ENCODE measurements around the gene USP24.

DNA sequence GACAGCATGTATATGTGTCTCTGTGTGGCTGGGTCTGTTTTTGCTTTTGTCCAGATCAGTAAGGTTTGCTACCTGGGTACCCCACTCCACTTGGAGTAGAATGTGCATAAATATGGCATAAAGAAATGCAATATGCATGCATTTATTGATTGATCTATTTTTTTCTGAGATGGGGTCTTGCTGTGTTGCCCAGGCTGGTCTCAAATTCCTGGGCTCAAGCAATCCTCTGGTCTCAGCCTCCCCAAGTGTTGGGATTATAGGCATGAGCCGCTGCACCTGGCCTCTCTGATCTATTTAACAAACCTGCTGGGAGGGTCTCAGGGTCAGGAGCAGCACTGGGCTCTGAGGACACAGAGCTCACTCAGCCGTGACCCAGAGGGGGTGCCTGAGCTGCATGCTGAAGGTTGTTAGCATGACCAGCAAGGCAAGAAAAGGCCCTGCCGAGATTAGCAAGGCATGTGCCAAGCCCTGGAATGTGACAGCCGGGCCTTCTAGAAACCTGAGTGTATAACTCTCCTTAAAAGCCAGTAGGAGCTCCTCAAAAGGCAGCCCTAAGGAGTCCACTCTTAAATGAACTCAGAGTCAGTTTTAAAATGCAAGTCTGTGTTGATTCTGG lies 153.3 kb downstream of the USP24 start:
- TF ChIP-seq MYC (IDR thresholded peaks at IDR 0.05; ENCODE audit: low read depth, low read length), result no peak
- TF ChIP-seq, protein P1, sequence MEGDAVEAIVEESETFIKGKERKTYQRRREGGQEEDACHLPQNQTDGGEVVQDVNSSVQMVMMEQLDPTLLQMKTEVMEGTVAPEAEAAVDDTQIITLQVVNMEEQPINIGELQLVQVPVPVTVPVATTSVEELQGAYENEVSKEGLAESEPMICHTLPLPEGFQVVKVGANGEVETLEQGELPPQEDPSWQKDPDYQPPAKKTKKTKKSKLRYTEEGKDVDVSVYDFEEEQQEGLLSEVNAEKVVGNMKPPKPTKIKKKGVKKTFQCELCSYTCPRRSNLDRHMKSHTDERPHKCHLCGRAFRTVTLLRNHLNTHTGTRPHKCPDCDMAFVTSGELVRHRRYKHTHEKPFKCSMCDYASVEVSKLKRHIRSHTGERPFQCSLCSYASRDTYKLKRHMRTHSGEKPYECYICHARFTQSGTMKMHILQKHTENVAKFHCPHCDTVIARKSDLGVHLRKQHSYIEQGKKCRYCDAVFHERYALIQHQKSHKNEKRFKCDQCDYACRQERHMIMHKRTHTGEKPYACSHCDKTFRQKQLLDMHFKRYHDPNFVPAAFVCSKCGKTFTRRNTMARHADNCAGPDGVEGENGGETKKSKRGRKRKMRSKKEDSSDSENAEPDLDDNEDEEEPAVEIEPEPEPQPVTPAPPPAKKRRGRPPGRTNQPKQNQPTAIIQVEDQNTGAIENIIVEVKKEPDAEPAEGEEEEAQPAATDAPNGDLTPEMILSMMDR (IDR thresholded peaks at IDR 0.05; ENCODE audit: extremely low read depth in 1 of 2, insufficient read depth in 1 of 2, low read depth in 1 of 2, low read length in 2 of 2), result no peak

All from endothelial cell of umbilical vein (primary cell).